Stimulated activated CD8-positive, alpha-beta memory T cell treated with anti-CD3 and anti-CD28 coated beads, Interleukin-4, amount 100 ng/mL, for 48 hours (primary cell): ENCODE results near the gene PXN.
"Not testable (repeated sequence)": the region's sequence is repeated elsewhere in the genome, so short reads cannot be mapped to it uniquely, and the experiment has no call there.

Experiments
- DNase-seq: peaks from one replicate; pipeline ENCODE4 v3.0.0-alpha.2; 2020

Gene PXN

DNA sequence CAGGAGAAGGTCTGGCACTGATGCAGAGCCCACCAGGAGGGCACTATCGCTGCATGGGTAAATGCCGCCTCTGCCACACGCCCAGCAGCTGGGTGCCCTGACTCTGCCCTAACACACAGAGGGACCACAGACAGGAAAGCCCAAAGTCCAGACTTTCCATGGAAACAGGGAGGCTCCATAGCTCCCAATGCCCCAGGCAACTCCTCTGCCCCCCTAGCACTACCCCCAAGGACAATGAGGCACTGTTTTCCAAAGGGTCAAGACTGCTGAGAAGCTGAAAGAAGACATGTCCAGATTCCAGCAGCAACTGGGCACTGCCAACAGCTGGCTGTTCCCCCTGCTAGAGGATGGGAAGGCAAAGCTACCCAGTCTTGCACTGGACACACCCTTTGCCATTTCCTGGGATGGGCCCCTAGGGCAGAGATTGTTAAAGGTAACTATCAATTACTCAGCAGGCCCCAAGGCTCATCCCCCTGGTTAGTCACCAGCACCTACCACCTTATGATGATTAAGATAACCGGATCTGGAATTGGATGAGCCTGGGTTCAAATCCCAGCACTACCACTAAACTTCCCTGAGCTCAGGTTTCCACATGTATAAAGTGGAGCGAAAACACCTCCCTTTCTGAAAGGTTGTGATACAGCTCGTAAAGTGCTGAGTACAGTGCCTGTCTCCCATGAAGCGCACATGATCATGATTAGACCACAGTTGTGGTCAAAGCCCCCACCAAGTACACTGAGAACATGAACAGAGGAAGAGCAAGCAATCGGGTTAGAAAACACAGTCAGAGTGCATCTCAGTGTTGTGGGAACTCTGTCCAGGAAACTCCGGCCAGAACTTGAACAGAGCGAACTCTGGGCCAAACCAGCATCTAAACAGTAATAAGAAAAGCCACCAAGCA is 3.3 kb downstream of the PXN start:
- DNase-seq: peak; percentile 39

DNA sequence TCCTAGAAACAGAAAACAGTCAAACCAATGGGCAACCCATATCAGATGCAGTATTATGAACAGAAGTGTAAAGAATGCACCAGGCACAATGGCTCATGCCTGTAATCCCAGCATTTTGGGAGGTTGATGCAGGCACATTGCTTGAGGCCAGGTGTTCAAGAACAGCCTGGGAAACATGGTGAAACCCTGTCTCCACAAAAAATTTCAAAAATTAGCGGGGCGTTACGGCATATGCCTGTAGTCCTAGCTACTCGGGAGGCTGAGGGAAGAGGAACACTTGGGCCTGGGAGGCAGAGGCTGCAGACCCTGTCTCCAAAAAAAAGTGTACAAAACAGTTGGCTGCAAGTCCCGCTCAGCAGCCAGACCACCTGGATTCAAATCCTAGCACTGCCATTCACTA is 4.9 kb downstream of the PXN start:
- no peak for DNase-seq

DNA sequence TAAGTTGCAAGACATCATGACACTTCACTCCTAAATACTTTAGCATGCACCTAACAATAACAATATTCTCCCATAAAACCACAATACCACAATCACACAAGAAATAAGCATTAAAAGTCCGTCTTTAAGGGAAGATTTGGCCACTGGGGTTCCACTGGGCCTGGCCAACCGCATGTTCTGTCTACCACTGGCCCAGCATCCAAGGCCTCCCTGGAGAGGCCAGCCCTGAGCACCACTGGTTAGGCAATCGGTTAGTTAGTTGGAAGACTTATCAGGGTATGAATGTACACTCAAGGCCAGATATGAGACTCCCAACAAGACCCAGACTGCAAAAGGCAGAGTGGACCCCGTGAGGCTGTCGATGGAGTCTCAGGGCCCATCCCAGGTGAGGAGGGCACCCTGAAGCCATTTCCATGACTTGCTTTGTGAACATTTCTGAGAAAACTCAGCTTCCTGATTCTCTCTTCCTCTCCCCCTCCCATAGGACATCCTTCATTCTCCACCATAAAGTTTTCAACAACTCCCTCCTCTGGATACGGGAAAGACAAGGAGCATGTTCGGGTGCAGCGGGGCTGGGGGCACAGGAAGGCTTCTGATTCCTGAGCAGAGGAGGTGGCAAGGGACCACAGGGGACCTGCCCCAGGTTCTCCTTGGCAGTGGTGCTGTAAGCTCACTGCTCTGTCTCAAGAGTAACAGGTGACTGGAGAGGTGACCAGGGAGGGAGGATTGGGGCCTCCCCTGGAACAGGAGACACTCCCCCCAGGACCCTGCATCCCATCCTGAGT is 5.9 kb downstream of the PXN start:
- no peak for DNase-seq

DNA sequence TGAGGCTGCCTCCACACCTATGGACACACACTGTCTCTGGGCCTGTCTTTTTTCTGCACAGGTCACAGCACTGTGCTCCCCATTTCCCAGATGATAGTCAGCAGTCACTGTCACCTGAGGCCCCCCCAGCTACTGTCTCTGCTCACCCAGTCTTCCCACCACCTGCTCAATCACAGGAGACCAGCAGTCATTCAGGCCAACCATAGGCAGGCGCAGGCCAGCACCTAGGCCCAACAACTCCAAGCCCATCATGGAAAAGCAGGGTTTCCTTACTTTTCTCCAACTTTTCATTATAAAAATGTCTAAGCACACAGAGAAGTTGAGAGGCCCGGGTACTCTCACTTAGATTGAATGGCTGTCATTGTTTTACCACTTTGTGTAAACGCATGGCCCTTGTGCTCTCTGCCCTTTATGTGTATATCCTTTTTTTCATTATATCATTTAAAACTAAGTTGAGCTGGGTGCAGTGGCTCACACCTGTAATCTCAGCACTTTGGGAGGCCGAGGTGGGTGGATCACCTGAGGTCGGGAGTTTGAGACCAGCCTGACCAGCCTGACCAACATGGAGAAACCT is 7.1 kb downstream of the PXN start:
- no peak for DNase-seq

DNA sequence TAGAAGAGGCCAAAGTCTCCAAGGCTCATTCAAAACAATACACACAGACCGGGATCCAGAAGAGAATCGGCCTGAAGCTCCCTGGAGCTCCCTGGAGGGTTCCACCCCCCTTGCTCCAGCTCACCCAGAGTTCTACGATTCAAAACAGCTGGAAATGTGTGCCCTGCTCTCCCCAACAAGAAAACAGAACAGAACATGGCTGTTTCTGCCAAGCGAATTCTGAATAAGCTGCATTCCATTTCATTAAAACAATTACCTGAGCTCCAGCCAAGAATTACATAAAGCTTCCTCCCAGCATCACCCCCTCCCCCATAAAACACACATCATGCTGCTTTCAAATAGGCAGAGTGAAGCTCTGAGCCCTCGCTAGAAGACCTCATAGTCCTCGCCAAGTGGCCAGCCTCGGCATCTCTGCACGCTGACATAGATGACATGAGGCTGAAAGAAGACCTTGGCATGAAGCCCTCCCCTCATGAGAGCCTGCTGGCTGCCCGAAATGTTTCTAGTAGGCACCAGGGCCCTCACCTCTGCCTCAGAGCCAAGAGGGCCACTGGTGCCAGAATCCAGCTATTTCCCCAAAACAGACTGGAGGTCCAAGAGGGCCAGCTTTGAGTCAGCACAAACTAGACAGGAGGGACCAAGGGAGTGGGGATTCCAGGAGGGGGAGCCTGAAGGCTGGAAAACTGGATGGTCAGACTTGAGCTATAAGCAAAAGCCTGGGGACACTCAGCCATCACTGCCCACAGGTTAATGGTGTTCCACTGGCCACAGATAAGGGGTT is 8.3 kb downstream of the PXN start:
- no peak for DNase-seq

DNA sequence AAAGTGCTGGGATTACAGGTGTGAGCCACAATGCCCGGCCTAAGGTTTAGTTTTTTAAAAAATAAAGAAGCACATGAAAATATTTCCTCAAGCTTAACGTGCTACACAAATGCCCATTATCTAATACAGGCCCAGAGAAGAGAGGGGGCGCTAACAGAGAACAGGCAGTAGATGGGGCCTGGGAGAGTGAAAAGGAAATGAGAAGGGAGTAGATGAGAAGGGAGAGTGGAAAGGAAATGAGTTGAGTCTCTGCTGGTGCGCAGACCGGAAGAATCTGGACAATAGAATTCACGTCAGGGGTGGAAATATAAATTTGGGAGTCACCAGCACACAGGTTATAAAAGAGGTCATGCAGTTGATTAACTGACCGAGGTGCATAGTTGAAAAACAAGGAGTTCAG is 10.7 kb downstream of the PXN start:
- DNase-seq: no peak

DNA sequence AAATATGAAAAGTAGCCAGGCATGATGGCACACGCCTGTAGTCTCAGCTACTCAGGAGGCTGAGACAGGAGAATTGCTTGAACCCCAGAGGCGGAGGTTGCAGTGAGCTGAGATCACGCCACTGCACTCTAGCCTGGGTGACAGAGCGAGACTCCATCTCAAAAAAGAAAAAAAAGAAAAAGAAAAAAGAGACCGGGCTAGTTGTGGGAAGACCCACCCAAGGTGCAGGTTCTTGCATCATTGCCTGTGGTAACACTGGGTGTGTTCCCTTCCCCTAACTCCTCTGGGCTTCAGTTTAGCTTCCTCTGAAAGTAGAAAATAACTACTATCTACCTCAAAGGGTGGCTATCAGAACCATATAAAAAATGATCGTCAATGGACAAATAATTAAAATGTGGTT is 12.2 kb downstream of the PXN start:
- DNase-seq: not testable (repeated sequence)

DNA sequence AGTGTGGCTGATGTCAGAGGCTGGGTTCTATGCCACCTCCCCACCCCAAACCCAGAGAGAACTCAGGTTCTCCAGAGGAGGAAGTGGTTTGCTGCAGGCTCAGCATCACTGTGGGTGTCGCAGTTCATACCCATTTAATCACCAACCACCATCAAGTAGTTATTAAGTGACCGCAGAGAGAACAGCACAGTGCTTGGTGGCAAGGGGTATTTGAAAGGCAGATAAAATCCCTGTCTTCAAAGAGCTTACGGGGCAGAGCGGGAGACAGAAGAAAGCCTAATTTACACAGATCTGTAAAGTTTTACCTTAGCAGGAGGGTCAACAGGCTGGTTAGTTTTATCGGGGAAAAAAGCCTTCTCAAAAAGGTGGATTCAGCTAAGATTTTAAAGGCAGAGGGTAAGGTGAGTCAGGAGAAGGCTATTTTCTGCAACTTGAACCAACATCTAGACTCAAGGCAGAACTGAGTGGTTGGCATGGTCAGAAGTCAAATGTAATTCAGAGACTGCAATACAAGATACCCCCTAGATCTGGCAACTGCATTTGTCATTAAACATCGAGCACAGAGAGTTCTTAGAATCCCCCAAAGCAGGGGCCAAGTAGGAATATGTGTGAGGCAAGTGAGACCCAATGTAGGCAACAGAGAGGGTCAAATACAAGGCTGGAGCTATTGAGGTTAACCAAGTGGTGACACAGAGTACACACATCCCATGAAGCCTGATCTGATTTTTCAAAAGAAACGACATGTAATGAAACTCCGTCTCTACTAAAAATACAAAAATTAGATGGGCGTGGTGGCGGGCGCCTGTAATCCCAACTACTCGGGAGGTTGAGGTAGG is 13.2 kb downstream of the PXN start:
- DNase-seq: peak; percentile 78

DNA sequence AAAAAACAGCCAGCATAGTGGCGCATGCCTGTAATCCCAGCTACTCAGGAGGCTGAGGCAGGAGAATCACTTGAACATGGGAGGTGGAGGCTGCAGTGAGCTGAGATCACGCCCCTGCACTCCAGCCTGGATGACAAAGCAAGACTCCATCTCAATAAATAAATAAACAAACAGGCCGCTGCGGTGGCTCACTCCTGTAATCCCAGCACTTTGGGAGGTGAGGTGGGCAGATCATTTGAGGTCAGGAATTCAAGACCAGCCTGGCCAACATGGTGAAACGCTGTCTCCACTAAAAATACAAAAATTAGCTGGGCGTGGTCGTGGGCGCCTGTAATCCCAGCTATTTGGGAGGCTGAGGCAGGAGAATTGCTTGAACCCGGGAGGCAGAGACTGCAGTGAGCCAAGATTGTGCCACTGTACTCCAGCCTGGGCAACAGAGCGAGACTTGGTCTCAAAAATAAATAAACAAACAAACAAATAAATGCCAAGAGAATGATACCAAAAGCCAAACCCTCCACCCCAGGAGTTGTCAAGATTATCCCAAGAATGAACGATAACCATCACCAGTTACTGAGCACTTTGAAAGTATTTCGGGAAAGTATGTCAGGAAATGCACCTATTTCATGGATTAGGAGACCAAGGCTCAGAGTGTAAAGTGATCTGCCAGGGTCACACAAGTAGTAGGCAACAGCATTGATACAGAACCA is 14.0 kb downstream of the PXN start:
- DNase-seq: not testable (repeated sequence)

DNA sequence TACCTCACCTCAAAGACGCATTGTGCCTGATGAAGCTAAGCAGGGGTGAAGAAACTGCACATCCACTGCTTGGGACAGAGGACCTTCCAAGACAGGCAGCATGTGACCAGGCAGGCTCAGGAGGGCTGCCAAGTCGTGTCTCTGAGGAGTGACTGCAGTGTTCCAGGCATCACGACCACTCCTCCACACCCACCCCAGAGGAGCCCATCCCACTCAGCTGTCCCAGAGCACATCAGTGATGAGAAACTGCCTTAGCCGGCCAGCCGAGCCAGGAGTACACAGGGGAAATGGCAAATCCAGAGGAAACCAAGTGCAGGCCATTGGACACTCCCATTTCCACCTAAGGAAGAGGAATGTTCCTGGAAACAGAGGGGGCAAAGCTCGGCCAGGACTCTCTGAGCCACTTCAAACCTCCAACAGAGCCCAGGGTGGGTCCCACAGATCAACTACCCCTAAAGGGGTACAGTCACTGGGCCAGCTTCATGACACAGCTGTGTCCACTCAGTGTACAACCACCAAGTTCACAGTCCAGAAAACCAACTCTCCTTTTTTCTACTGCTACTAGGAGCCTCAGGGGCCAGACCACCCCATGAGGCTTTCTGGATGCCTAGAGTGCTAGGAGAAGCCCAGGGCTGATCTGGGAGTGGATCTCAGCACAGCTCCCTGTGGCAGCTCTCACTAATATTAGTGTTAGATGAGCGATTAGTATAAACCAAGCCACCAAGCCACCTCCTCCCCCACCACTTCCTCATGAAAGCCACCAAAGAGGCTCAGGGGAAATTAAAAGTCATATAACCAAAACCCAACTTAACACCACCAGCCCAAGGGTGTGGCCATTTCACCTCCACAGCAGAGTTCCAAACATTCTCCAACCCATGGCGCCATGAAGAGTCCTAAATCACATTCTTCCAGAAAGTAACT is 15.4 kb downstream of the PXN start:
- DNase-seq: peak; percentile 53

DNA sequence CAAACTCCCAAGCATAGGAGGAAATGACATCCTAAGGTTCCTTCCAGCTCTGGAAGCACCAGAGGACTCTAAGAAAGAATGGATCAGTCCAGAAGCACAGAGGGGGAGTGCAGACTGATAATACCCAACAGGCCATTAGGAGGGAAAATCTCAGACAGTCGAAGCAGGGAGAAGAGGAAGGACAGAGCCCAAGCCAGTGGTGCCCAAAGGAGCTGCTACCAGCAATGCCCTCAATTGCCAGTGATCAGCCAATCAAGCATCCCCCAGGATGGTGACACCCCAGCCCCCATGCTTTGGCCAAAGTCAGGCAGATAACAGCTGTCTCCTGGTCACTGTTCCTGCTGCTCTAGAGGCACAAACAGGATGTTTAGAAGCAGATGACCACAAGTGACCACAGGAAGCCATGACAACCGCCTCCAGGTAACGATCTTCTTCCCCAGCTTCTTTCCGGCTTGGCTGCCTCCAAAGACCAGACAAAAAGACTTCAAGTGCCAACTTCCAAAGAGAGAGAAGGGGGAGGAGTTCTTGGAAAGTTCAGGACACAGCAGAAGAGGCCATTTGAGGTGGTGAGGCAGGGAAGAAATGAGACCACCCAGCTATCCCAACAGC is 16.2 kb downstream of the PXN start:
- DNase-seq: no peak

DNA sequence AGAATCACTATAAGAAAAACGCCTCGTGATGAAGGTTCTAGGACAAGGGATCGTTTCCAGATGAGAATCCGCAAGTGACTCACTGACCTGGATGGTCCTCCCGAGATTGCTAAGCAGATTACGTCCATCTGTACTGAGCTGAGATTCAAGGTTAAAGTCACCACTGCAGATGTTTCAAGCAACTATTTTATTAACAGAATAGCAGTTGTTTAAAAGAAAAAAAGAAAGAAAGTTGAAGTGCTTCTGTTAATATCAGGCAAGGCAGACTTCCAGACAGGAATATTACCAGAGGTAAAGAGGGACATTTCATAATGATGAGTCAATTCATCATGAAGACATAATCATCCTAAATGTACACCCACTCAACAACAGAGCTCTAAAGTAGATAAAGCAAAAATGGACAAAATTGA is 17.9 kb downstream of the PXN start:
- DNase-seq: no peak

DNA sequence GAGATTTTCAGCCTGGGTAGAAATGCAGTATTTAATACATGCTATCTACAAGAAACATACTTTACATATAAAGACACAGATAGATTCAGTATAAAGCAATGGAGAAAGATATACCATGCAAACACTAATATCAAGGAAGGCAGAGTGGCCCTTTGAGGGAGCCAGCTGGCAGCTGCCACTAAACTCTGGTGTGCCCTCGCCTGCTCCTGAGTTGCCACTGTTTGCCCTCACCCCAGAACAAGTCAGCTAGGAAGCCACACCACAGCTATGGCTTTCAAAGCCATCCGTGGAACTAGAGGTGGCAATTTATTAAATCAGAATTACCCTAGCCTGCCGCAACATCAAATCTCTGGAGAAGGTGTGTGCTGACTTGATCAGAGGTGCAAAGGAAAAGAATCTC is 18.3 kb downstream of the PXN start:
- no peak for DNase-seq

DNA sequence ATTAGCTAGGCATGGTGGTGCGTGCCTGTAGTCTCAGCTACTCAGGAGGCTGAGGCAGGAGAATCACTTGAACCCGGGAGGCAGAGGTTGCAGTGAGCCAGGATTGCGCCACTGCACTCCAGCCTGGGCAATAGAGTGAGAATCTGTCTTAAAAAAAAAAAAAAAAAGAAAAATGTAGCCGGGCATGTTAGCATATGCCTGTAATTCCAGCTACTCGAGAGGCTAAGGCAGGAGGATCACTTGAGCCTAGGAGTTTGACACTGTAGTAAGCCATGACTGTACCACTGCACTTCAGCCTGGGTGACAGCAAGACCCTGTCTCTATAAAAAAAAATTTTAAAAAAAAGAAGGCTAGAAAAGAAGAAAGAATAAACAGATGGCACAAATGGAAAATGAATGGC is 18.8 kb downstream of the PXN start:
- not testable (repeated sequence) for DNase-seq

DNA sequence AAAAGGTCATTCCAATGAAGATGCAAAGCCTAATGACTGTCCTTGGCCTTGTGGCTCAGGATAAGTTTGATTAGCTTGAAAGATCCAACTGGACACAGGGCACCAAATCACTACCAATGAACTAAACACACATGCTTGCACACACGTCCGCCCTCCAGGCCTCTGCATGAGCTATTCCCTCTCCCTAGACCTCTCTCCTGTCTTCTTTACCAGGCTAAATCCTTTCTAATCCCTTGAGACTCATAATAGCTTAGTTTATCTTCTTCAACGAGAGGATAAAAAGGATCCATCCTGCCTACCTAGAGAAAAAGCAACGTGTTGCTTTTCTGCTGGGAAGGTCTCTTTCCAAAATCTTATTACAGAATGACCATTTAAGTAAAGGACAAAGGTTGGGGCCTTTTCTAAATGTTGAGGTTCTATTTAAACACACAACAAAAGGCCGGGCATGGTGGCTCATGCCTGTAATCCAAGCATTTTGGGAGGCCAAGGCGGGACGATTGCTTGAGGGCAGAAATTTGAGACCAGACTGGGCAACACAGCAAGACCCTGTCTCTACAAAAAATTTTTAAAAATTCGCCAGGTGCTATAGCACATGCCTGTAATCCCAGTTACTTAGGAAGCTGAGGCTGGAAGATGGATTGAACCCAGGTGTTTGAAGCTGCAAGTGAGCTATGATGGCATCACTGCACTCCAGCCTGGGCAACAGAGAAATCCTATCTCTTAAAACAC is 22.4 kb downstream of the PXN start:
- no peak for DNase-seq

DNA sequence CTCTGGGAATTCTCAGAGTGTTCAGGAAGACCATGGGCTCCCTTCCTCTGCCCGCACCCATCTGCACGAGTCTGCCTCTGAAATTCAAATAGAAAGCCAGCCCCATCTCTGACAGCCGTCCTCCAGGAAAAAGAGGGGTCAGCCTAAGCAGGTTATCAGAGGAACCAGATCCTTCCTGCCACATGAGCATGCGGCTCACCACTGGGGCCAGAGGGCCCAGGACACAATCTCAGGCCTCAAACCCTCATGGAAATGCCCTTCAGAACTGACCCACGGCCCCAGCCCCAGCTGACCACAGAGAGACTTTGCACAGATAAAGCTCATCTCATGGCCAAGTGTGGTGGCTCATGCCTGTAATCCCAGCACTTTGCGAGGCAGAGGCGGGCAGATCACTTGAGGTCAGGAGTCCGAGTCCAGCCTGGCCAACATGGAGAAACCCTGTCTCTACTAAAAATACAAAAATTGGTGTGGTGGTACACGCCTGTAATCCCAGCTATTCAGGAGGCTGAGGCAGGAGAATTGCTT is 23.2 kb downstream of the PXN start:
- DNase-seq: no peak

DNA sequence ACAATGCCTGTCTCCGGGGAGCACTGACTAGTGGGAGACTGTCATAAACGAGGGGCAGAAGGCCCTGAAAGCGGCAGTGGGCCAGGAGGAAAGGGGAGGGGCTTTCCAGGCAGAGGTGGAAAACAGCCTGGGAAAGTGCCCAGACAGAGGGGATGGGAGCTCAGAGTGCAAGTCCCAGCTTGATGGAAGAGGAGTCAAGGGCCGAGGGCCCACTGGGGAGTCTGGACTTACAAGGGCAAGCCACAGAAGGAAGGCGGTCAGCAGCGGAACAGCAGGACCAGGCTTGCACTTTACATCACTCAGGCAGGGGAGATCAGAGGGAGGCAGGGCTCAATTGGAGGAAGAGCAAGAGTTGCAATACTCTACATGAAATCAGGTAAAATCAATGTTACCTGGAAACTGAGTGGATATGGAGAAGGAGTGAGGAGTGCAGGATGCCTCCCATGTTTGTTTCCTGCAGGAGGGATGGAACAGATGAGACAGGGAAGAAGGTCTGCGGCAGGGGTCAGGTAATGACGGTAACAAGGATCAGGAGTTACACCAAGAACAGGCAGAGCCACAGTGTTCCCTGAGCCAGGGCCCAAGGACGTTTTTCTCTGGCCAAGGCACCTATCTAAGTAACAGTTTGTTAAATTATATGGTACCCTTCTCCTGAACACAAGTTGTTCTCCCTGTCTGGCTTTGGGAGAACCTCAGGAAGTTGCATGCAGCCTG is 23.8 kb downstream of the PXN start:
- no peak for DNase-seq

DNA sequence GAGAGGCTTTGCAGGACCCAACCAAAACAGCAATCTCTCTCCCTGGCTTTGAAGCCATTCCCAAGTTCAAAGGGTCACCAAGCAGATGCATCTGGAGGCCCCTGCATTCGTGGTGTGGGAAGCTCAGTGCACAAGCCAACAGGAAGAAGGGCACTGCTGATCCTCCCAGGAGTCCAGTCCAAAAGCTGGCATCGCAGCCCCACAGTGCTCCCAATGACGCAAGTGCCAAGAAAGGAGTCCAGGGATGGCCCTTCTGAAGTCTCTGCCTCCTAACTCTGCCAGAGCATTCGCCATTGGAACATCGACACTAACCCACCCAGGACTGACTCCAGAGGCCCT is 25.1 kb downstream of the PXN start:
- DNase-seq: no peak
